Endothelial cell of umbilical vein (primary cell): ENCODE results near the gene VSTM2A.

Source experiments
- EZH2 ChIP-seq: IDR thresholded peaks from 2 replicates; pipeline ENCODE4 v1.6.1; 2012; ENCODE audit warnings: borderline replicate concordance, low read depth, mild to moderate bottlenecking, moderate library complexity, low read length, inconsistent platforms; ENCODE audit not compliant: severe bottlenecking
- FOS ChIP-seq: IDR thresholded peaks from 2 replicates; pipeline ENCODE4 v1.6.1; 2011; ENCODE audit warnings: mild to moderate bottlenecking, low read length, moderate library complexity, borderline replicate concordance; ENCODE audit not compliant: insufficient read depth
- GATA2 ChIP-seq: IDR thresholded peaks from 2 replicates; pipeline ENCODE4 v1.7.0; 2011; ENCODE audit warnings: low read depth, mild to moderate bottlenecking, moderate library complexity, mixed read lengths, low read length; ENCODE audit not compliant: insufficient read length, insufficient read depth
- JUN ChIP-seq: IDR thresholded peaks from 2 replicates; pipeline ENCODE4 v1.6.1; 2011; ENCODE audit warnings: borderline replicate concordance, low read depth; ENCODE audit not compliant: insufficient read length, insufficient read depth
- POLR2A ChIP-seq: IDR thresholded peaks from 2 replicates; pipeline ENCODE4 v1.6.1; 2012; ENCODE audit warnings: low read depth, mild to moderate bottlenecking, control low read depth, low read length
- POLR2AphosphoS5 ChIP-seq: IDR thresholded peaks from 2 replicates; pipeline ENCODE4 v1.6.1; 2012; ENCODE audit warnings: low read depth, mild to moderate bottlenecking, control low read depth, low read length, moderate library complexity; ENCODE audit not compliant: insufficient read depth
- TF ChIP-seq, protein P1 (sequence below), 2 donors: IDR thresholded peaks; 1 replicate in 1 of 2; 2 replicates in 1 of 2; pipeline ENCODE4 v1.5.1; 2011; ENCODE audit warnings: low read length in 2 of 2, mild to moderate bottlenecking in 2 of 2, moderate library complexity in 2 of 2, control low read depth in 1 of 2, inconsistent platforms in 1 of 2, low read depth in 1 of 2; ENCODE audit not compliant: insufficient read depth in 1 of 2; ENCODE audit errors: extremely low read depth in 1 of 2
- TF ChIP-seq, protein P2 (sequence below): IDR thresholded peaks from 2 replicates; pipeline ENCODE4 v1.6.1; 2011; ENCODE audit not compliant: insufficient read depth, insufficient read length

DNA sequence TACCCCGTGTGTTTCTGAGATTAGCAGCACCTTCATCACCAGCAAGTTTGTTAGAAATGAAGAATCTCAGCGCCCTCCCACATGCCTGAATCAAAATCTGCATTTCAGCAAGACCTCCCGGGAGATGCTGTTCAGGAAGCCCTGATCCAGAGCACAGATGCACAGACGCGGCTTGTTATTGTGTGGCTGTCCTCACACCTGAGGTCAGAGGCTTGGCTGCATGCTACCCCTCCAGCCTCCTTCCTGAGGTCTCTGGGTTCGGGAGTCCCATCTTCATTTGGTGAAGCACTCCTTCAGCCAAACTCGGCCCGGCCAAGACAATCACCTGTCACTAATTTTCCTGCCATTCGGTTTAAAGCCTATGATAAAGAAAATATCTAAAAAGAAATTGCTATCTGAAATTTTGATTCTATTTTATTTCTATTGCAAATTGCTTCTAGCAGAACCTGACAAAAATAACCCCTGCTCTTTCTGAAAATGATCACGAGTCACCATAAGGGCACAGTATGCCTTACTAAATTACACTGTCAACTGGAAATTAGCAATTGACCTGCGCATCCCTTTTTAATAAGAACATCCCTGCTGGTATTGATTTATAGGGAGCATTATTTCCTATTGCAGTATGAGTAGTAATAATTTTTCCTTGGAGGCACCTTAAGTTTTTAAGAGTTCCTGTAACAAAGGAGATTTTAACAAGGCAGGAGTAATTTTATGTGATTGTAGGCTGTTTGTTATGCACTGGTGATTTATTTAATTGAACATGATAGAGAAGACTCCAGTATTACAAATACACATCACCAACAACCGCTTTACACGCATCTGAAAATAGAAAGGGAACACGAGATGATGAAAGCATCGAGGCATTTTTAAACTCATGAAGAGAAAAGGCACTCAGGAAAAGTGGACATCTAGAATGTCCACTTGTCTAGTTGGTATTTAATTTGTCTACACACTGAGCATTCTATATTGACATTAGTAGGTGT, 49.5 kb downstream of the VSTM2A start:
- TF ChIP-seq POLR2A (no peak), FOS (no peak), POLR2AphosphoS5 (no peak), JUN (no peak), GATA2 (no peak), EZH2 (no peak)
- TF ChIP-seq, protein P1, sequence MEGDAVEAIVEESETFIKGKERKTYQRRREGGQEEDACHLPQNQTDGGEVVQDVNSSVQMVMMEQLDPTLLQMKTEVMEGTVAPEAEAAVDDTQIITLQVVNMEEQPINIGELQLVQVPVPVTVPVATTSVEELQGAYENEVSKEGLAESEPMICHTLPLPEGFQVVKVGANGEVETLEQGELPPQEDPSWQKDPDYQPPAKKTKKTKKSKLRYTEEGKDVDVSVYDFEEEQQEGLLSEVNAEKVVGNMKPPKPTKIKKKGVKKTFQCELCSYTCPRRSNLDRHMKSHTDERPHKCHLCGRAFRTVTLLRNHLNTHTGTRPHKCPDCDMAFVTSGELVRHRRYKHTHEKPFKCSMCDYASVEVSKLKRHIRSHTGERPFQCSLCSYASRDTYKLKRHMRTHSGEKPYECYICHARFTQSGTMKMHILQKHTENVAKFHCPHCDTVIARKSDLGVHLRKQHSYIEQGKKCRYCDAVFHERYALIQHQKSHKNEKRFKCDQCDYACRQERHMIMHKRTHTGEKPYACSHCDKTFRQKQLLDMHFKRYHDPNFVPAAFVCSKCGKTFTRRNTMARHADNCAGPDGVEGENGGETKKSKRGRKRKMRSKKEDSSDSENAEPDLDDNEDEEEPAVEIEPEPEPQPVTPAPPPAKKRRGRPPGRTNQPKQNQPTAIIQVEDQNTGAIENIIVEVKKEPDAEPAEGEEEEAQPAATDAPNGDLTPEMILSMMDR (IDR thresholded peaks at IDR 0.05; ENCODE audit: extremely low read depth in 1 of 2, insufficient read depth in 1 of 2, low read depth in 1 of 2, low read length in 2 of 2), result no peak
- TF ChIP-seq, protein P2, sequence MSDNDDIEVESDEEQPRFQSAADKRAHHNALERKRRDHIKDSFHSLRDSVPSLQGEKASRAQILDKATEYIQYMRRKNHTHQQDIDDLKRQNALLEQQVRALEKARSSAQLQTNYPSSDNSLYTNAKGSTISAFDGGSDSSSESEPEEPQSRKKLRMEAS, result no peak
